Urinary bladder (tissue), 4 donors: ENCODE results near the gene NLRP6. TPM values are rescaled to one million over a fixed set of nuclear protein-coding genes. Genes with fewer than 3 reads are reported as not detected.
A peak's percentile ranks its signal among the peaks of the same experiment; 100 is the strongest.
"Not testable (repeated sequence)": the region's sequence is repeated elsewhere in the genome, so short reads cannot be mapped to it uniquely, and the experiment has no call there.

ENCODE experiments used
- DNase-seq: peaks from one replicate; pipeline ENCODE4 v3.0.0-alpha.2; 2015; ENCODE audit errors: extremely low spot score
- H3K27ac ChIP-seq: one replicate; pipeline ENCODE4 v1.5.1; 2013; ENCODE audit warnings: low read depth, mild to moderate bottlenecking, moderate library complexity
- H3K36me3 ChIP-seq: one replicate; pipeline ENCODE4 v1.6.1; 2013; ENCODE audit warnings: mild to moderate bottlenecking, moderate library complexity; ENCODE audit not compliant: insufficient read depth
- H3K4me1 ChIP-seq: one replicate; pipeline ENCODE4 v1.6.1; 2013; ENCODE audit warnings: mild to moderate bottlenecking, moderate library complexity; ENCODE audit not compliant: insufficient read depth
- H3K4me3 ChIP-seq: one replicate; pipeline ENCODE4 v1.5.1; 2013; ENCODE audit warnings: low read depth, low read length
- WGBS: extraction: QIAGEN DNeasy Blood & Tissue Kit; methylation state at CpG from one replicate; pipeline ENCODE4 v1.1.7; 2013; 5-methylcytosine and 5-hydroxymethylcytosine counted together
- polyA plus RNA-seq: library from polyadenylated mRNA; stranded (reverse); fragments of 200-250 nt; gene quantifications from one replicate; pipeline ENCODE4 v1.2.3, GENCODE V29; 2013
- total RNA-seq: library from RNA; depleted of rRNA; stranded (reverse); fragments of >200 nt; gene quantifications from one replicate; pipeline ENCODE4 v1.2.3, GENCODE V29; 2014
- donor health status: healthy with polysubstance abuse.
- donor health status: healthy.

Gene NLRP6
- total and polyA plus RNA-seq, 2 donors: 0.67 TPM; not detected in 1

DNA sequence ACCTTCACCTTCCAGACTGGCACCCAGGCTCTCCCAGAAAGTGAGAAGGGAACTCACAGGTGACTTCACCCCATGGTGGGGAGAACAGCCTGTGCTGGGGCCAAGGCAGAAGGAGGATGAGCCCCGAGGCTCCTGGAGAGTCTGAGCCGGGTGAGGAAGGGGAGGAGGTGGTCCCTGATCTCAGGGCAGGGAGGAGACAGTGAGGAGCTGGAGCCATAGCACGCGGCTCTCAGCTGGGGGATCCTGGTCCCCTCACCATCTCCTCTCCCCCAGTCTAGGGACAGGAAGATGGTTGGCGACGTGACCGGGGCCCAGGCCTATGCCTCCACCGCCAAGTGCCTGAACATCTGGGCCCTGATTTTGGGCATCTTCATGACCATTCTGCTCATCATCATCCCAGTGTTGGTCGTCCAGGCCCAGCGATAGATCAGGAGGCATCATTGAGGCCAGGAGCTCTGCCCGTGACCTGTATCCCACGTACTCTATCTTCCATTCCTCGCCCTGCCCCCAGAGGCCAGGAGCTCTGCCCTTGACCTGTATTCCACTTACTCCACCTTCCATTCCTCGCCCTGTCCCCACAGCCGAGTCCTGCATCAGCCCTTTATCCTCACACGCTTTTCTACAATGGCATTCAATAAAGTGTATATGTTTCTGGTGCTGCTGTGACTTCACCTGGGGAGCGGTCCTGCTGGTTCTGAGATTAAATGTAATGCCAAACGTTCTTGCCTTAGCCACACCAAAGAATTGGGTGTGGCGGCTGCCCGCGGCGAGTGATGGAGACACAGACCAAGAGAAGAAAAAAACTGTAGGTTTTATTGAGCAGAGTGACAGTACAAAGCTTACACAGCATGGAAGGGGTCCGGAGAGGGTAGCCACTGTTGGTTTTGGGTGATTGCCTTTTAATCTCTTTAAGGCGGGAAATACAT is 30.8 kb downstream of the NLRP6 start:
- H3K36me3 ChIP-seq, H3K4me1 ChIP-seq, DNase-seq: not testable (repeated sequence)
- 44% methylated on average over 24 of the region's 24 CpGs for WGBS
- Histone ChIP-seq H3K27ac (peak overlapping the region; percentile 62), H3K4me3 (peak overlapping the region; percentile 28)

DNA sequence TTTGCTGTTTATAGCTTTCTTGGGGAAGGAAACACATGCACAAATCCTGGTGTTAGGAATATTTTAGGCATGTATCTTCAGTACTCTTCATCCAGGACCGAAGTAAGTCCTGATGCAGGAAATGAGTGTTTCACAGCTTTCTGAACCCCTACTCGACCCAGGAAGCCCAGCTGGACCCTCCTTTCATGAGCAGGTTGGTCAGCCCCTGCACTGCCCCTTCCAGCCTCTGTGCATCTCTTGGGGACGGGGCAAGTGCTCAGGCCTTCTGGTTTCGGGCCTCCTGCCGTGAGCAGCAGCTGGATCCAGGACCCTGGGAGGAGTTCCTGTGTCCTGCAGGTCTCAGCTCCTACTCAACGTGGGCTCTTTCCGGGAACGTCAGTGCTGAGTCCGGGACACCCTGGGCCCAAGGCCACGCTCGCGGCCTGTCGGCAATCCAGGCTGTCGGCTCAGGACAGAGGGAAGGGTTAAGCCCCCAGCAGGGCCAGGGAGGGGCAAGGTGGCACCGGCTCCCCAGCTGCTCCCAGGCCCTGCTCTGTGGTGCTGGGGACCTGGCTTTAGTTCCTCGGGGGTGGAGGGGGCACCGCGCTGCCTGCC is 31.9 kb downstream of the NLRP6 start:
- DNase-seq, H3K4me1 ChIP-seq, H3K36me3 ChIP-seq, H3K27ac ChIP-seq: not testable (repeated sequence)
- H3K4me3 ChIP-seq: peak overlapping the region; percentile 42
- WGBS: 10% methylated on average over 5 of the region's 18 CpGs

DNA sequence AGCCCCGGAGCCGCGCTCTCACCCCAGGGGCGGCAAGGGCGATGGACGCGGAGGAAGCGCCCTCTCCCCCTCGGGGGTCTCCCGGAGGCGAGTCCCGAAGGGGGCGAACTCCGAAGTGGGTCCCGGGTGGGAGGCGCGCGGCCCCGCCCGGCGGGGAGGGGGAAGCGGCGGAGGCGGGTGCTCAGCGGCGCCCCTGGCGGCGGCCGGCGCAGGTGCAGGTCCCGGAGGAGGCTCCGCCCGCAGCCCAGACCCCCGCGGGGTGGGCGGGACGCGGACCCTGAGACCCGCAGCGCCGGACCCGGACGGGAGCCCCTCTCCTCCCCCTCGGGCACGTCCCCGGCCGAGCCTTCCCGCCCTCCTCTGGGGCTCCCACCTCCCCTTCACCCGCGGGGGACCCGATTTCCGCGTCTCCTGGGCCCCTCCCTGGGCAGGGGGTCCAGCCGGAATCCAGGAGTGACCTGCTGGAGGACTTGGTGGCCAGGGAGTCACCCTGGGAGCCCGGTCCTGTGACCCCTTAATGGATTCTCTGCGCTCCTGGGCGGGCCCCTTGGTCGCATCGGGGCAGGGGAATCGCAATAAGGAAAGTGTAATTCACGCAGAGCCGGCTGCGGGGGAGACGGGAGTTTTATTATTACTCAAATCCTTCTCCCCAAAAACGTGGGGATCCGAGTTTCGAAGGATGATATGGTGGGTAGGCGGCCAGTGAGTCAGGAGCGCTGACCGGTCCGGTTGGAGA is 33.0 kb downstream of the NLRP6 start:
- H3K4me3 ChIP-seq, H3K36me3 ChIP-seq, DNase-seq, H3K4me1 ChIP-seq, H3K27ac ChIP-seq: not testable (repeated sequence)
- WGBS: 6% methylated on average over 9 of the region's 71 CpGs

DNA sequence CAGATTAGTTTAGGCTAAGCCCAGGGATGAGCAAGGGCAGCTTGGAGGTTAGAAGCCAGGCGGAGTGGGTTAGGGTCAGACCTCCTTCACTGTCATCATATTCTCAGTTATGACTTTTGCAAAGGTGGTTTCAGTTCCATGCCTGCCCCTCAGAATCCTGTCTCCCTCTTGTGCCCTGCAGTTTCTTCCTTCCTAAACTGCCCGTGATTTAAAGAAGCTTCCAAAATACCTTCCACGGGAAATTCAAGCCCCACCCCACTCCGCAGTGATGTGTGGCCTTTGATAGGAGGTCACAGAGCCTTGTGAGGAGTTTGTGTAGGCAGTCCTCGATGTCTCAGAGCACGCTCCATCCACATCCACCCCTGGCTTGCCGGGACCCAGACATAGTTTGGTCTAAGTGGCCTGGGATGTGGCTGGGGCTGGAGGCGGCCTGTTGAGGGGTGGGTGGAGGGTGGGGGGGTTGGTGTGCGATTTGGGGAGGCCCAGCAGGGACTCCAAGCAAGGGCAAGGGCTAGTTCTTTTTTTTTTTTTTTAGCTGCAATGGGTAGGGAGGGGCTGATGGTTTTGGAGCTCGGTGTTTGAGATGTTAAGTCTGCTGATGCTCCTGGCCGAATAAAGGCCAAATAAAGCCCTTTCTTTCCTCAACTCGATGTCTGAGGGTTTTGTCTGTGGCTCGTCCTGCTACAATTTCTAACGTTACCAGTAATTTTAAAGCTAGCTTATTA is 34.0 kb downstream of the NLRP6 start:
- Histone ChIP-seq H3K4me1 (peaks cover 2% of the 10 kb centered on the region), H3K36me3 (no peaks in the 10 kb centered on the region), H3K27ac (peak overlapping the region; percentile 81), H3K4me3 (peak overlapping the region; percentile 28)
- no peak for DNase-seq
- WGBS: 49% methylated on average over 14 of the region's 14 CpGs

DNA sequence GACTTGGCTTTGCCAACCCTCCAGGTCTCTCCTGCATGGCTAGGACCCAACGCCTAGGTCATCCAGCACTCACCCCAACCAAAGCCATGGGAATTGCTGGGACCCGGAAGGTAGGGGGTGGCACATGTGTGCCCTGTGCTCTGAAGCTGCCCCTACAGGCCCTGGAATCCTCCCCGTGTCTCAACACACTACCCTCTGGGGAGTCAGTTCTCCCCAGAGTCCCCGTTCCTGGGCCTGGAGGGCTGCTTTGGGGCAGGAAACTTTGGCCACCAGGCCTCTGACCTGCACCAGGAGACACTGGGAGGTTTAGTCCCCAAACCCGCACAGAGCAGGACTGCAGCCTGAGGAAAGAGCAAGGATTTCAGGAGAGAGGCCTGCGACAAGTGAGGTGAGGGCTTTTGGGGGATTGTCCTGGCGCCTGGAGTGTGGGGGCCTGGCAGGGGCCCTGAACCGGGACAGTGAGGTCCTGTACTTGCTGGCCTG is 35.1 kb downstream of the NLRP6 start:
- DNase-seq: no peak
- H3K27ac ChIP-seq: peak overlapping the region; percentile 92
- peak overlapping the region; percentile 3 for H3K4me3 ChIP-seq
- H3K36me3 ChIP-seq: no peaks in the 10 kb centered on the region
- 64% methylated on average over 8 of the region's 8 CpGs for WGBS
- peaks cover 2% of the 10 kb centered on the region for H3K4me1 ChIP-seq

DNA sequence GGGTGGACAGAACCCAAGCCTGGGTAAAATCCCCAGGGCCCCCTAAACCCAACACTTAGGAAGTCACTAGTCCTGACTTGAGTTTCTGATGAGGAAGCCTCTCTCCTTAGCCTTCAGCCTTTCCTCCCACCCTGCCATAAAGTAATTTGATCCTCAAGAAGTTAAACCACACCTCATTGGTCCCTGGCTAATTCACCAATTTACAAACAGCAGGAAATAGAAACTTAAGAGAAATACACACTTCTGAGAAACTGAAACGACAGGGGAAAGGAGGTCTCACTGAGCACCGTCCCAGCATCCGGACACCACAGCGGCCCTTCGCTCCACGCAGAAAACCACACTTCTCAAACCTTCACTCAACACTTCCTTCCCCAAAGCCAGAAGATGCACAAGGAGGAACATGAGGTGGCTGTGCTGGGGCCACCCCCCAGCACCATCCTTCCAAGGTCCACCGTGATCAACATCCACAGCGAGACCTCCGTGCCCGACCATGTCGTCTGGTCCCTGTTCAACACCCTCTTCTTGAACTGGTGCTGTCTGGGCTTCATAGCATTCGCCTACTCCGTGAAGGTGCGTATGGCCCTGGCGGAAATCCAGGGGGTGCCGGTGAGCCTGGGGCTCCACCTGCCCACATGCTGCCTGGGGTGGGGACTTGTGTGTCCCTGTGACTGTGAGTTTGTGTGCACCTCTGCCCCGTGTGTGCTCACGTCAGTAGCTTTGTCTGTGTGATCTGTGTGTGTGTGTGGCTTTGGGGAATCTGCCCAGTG is 35.8 kb downstream of the NLRP6 start, which contains the start of gene IFITM1:
Gene IFITM1, plus strand, starts transcription at position 254 of the 767 bp plus-strand sequence. Its CDS starts 131 bp downstream, at position 385.
- Histone ChIP-seq H3K36me3 (no peaks in the 10 kb centered on the region), H3K4me1 (peaks cover 2% of the 10 kb centered on the region), H3K4me3 (peak within 1 kb of the TSS; percentile 66), H3K27ac (peak within 1 kb of the TSS; percentile 92)
- WGBS: 29% methylated on average over 18 of the region's 18 CpGs
- no peak for DNase-seq

DNA sequence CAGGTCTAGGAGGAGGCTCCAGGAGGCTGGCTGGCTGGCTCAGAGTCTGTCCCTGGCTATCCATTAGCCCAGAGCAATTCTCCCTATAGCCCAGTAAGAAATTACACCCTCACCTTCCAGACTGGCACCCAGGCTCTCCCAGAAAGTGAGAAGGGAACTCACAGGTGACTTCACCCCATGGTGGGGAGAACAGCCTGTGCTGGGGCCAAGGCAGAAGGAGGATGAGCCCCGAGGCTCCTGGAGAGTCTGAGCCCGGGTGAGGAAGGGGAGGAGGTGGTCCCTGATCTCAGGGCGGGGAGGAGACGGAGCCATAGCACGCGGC is 36.3 kb downstream of the NLRP6 start:
- peak overlapping the region; percentile 73 for H3K27ac ChIP-seq
- 34% methylated on average over 6 of the region's 6 CpGs for WGBS
- not testable (repeated sequence) for H3K36me3 ChIP-seq, H3K4me1 ChIP-seq, DNase-seq
- peak overlapping the region; percentile 66 for H3K4me3 ChIP-seq

DNA sequence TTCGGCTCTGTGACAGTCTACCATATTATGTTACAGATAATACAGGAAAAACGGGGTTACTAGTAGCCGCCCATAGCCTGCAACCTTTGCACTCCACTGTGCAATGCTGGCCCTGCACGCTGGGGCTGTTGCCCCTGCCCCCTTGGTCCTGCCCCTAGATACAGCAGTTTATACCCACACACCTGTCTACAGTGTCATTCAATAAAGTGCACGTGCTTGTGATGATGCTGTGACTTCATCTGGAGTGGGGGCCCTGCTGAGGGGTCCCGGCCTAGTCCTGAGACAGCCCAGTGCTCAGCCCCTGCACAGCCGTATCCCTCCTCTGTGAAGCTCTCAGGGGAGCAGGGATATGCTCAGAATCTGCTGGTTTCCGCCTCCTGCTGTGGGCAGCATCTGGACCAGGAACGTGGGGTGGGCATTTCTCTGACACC is 36.9 kb downstream of the NLRP6 start:
- WGBS: 62% methylated on average over 9 of the region's 9 CpGs
- no peak for DNase-seq
- no peaks in the 10 kb centered on the region for H3K36me3 ChIP-seq
- peak overlapping the region; percentile 66 for H3K4me3 ChIP-seq
- peaks cover 2% of the 10 kb centered on the region for H3K4me1 ChIP-seq
- no peak overlapping the region for H3K27ac ChIP-seq

DNA sequence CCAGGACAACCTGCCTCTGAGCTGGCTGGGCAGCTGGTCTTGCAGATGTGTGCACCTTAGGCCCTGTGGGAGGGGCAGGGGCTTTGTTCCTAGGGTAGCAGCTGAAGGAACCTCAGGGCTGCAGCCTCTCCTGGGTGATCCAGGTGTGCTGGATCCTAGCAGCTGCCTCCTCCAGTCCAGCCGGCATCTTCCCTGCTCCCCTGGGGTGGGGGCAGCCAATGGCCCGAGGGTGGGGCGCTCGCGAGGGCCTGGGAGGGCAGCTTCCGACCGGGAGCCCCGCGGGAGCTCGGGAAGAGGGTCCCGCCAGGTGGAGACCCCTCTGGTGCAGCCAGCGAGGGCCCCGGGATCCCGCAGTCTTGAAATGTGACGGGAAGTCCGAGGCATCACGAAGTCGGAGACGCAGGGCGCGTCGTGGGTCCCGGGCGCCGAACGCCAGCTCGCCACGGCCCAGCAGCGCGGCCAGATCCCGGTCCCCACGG is 37.3 kb downstream of the NLRP6 start:
- 53% methylated on average over 32 of the region's 32 CpGs for WGBS
- Histone ChIP-seq H3K4me3 (peak overlapping the region; percentile 66), H3K36me3 (no peaks in the 10 kb centered on the region), H3K4me1 (peaks cover 2% of the 10 kb centered on the region), H3K27ac (peak overlapping the region; percentile 79)
- no peak for DNase-seq

DNA sequence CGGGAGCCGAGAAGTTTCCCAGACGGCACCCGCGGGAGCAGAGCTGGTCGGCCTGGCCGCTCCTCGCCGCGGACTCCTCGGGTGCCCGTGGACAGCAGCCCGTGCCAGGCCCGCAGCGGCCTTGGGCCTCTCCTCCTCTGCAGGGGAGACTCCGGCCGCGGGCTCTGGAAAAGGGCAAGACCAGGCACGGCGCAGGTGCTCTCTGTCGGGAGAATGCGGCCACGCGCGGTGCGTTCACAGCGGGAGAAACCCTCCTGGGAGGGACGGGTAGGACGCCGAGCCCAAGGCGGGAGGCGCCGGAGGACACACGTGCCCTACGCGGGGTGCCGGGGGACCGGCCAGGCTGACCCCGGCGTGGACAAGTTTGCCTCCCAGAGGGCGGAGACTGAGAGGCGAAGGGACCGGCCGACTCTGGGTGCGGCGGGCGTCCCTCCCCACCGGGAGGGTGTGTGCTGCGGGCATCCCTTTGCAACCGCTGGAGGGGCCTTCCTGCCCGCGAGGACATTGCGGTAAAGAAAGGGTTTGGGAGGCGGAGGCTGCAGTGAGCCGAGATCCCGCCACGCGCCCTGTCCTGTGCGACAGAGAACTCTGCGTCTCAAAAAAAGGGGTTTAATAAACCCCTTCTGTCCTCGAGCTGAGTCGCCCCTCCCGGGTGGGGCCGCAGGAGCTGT is 38.0 kb downstream of the NLRP6 start:
- Histone ChIP-seq H3K4me1 (peaks cover 2% of the 10 kb centered on the region), H3K36me3 (no peaks in the 10 kb centered on the region), H3K4me3 (peak overlapping the region; percentile 66), H3K27ac (peak overlapping the region; percentile 79)
- WGBS: 31% methylated on average over 64 of the region's 64 CpGs
- no peak for DNase-seq

DNA sequence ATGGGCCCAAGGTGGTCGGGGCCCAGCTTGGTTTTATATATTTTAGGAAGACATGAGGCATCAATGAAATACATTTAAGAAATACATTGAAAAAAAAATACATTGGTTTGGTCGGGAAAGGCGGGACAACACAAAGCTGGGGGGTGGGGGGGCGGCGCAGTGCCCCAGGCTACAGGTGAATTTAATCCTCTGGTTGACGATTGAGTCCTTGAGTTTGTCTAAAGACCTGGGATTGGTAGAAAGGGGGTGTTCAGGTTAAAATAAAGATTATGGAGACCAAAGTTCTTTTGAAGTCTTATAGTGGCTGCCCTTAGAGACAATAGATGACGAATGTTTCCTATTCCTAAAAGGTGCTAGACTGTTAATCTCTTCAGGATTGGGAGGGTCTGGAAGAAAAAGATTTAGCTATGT is 38.7 kb downstream of the NLRP6 start:
- peak overlapping the region; percentile 79 for H3K27ac ChIP-seq
- H3K4me1 ChIP-seq: peaks cover 2% of the 10 kb centered on the region
- DNase-seq: no peak
- WGBS: 85% methylated on average over 7 of the region's 7 CpGs
- no peak overlapping the region for H3K4me3 ChIP-seq
- no peaks in the 10 kb centered on the region for H3K36me3 ChIP-seq
